NCI-H187 treated with DMSO at 0.1 percent for 48 hours (cell line): ENCODE measurements around the gene MREG.
"Not testable (repeated sequence)": the region's sequence is repeated elsewhere in the genome, so short reads cannot be mapped to it uniquely, and the experiment has no call there.

Experiments
- DNase-seq: peaks from one replicate; lab custom pipeline; 2025; lab: John Stamatoyannopoulos, UW

MREG gene

GRCh38 chr2:216021768-216022565, 8.6 kb upstream of the MREG start:
- DNase-seq: no peak

DNA sequence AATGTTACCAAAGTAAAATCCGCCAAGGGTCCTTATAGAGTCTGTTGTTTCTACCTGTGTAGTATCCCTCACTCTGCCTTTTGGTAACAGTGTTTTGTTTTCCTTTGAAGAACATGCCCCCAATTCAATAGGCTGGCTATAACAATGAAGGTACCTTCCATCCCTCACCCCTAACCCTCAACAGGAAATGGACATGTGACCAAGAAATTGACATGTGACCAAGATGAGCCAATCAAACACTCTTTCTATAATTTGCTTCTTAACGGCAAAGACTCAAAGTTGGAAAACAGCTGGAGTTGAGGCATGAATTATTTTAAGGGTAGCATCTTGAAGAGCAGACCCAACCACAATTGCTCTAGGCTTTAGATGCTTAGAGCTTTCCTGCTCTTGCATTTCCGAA, 5.4 kb upstream of the MREG start:
- no peak for DNase-seq

- DNase-seq: no peak
Measured at GRCh38 chr2:216017365-216017764, 4.0 kb upstream of the MREG start.

DNA sequence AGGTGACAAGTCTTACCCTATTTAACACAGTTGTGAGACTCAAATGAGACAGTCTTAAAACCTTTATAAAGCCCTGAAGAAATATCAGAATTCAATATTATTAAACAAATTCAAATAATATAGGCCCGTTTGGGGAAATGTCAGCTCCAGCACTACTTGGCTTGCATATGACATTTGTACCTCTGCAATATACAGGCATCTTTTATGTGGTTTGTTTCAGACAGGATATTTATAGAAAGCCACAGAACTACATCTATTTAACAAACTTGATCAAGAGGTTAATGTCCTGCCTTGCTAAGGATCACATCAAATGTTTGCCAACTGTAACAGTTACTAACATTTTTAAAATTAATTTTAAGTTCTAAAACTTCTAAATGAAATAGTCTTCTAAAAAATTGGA, 3.2 kb upstream of the MREG start:
- DNase-seq: no peak

- DNase-seq: no peak
Measured at GRCh38 chr2:216015722-216016464, 2.5 kb upstream of the MREG start.

DNA sequence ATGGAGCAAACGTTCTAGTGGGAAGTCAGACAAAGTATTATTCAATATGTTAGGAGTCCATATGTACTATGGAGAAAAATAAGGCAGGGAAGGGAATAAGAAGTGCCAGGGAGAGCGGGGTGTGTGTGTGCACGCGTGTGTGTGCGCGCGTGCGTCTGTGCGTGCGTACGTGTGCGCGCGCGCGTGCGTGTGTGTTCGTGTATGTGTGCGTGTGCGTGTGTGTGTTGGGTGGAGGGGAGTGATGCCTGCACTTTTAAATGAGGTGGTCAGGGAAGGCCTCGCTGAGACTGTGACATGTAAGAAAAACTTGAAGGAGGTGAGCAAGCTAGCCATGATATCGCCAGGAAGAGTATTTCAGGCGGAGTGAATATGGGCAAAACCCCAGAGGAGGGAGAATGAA, 1.6 kb upstream of the MREG start:
- no peak for DNase-seq

GRCh38 chr2:216014006-216014405, 655 bp upstream of the MREG start:
- DNase-seq: no peak

DNA sequence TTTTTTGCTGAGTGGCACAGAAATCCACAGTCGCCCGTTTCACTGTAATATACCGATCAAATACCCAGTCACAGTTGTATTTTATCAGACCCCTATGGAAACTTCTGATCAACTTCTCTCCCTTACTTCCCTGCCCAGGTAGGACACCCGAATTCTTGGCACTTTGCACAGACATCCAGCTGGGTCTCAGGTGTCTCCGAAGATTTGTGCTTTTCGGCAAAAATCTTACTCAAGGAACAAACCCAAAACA, 596 bp downstream of the MREG start:
- DNase-seq: no peak

- no peak for DNase-seq
Measured at GRCh38 chr2:216012133-216012829, 1.1 kb downstream of the MREG start.

DNA sequence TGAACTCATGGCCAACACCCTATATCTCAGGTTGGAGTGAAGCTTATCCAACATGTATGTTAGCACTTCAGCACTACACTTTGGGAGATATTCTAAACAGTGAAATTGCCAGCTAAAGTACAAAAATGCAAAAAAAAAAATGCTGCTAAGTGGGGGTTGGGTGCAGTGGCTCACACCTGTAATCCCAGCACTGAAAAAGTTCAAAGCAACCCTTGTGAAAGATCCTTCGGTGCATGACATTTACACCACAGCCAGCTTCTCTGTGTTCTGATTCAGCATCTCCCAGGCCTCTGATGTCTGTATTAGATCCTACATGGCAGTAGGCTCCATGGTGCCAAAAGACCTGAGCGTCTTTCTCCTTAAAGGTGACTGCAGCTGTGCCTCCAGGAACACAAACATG, 4.1 kb downstream of the MREG start:
- not testable (repeated sequence) for DNase-seq

- DNase-seq: no peak
Measured at GRCh38 chr2:216008387-216008786, 5.0 kb downstream of the MREG start.

DNA sequence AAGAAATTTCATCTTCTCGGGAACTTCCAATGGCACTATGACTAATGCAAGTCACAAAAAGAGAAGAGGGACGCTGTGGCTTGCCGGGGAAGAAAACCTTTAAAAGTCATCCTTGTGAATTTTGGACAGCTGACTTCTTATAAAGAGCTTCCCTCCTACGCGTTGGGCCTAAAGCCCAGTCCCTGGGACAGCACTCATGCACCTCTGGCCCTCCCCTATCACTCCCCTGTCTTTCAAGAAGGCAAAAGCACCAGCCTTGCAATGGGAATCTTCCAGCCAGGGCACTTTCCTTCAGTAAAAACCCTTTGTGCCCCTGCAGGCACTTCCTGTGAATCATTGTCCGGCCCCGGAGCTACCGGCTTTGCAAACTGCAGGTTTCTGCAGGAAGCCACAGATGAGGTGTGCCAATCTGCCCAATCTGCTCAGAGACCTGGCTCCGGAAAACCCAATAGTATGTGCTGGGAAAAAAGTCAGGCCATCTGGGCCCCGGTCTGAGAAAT, 7.1 kb downstream of the MREG start:
- DNase-seq: no peak

GRCh38 chr2:216004697-216005283, 8.6 kb downstream of the MREG start:
- DNase-seq: no peak

- no peak for DNase-seq
Measured at GRCh38 chr2:216003876-216004696, 9.3 kb downstream of the MREG start.

- no peak for DNase-seq
Measured at GRCh38 chr2:216002693-216003092, 10.7 kb downstream of the MREG start.

DNA sequence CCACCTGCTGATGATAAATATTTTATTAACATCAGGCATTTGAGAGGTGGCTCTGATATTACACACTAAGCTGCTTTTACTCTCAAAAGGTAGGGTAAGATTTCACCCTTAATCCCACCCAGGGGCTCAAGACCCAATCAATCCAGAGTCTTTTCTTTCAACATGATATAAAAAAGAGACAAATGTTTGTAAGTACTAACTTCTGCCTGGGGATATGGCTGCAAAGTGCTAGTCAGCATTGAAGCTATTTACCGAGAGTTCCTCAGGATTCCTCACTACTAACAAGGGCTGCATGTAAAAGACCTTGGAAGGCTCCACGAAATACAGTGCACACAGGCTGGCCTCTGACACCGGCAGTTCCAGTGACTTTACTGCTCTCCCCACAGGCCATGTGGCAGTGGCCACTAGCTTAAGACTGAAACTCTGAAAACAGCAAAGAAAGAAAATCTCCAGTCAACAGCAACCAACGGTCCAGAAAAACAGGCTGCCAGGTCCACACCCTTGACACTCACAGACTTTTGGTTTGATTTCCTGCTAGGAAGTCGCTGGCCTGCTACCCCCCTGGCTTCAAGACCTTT, 11.2 kb downstream of the MREG start:
- no peak for DNase-seq

DNA sequence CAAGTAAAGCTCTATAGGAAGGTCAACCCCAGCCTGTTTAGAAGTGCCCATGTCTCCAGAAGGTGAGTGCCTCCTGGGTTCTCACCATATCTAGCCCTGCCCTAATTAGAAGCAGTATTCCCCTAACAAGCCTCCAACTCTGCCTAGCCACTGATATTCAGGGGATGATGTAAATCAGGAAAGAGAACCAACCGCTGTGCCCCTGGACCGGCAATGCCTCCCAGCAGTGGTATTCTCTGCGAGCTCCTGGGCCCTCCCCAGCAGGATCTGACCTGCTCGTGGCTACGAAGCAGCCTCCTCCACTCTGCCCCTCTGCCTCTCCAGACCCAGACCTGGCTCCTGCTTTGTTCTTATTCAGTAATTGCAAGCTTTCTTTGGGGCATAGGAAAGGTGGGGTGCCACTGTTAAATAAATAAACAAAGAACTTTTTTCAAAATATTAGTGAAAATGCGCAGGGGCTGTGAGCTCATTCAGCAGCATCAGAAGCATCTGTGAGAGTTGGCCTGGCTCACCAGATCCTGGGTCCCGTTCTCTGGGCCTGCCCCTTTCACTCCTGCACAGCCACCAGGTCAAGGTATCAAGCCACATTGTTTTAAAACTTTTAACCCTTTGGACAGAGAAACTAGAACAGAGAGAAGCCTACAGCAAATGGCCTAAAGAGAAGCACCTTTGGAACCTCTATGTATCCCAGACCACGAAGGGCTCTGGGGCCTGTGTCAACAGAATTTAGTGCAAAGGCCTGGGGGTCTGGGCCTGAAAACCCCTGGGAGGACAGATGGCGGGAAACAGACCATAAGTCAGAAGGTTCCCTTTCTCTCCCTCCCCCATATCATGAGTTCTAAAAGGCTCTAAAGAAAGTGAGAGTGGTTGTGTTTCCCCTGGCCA, 11.9 kb downstream of the MREG start:
- DNase-seq: no peak

DNA sequence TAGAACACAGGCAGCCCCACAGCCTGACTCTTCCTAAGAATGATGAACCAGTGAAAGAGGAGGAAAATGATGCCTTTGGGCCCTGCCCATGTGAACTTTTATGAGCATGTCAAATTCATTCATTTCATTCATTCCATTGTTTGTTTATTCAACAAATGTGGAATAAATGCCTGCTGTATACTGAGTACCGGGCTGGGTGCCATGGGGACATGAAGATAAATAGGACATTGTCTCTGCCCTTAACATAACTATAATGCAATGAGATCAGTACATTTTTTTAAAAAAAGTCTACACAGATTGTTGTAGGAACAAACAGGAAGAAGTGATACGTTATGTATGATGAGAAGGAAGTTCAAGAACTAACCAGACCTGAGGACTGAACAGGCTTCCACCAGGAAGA, 14.7 kb downstream of the MREG start:
- DNase-seq: no peak

GRCh38 chr2:215997219-215997618, 16.1 kb downstream of the MREG start:
- DNase-seq: no peak

- DNase-seq: no peak
Measured at GRCh38 chr2:215994911-215995310, 18.4 kb downstream of the MREG start.
